Transverse colon (tissue), 4 donors: Measurements from ENCODE around the gene ITGB5. TPM values are rescaled to one million over a fixed set of nuclear protein-coding genes. Genes with fewer than 3 reads are reported as not detected.

Experiments
- DNase-seq: peaks from one replicate; pipeline ENCODE4 v3.0.0-alpha.2; 2019
- H3K27ac ChIP-seq, 4 donors: fragments of 200-600 bp; sonication (generic); 2 replicates each; pipeline ENCODE4 v1.5.1; 2016 to 2018; ENCODE audit warnings: inconsistent platforms in 4 of 4
- H3K27me3 ChIP-seq: fragments of 200-600 bp; sonication (generic); 2 replicates; pipeline ENCODE4 v1.5.1; 2017; ENCODE audit warnings: inconsistent platforms
- H3K36me3 ChIP-seq, 4 donors: fragments of 200-600 bp; sonication (generic); 2 replicates each; pipeline ENCODE4 v1.5.1; 2017 to 2019; ENCODE audit warnings: inconsistent platforms in 4 of 4
- H3K4me1 ChIP-seq, 4 donors: fragments of 200-600 bp; sonication (generic); 2 replicates each; pipeline ENCODE4 v1.5.1; 2017 to 2020; ENCODE audit warnings: inconsistent platforms in 4 of 4
- H3K4me3 ChIP-seq, 4 donors: fragments of 200-600 bp; sonication (generic); 1 replicate in 1 of 4; 2 replicates in 3 of 4; pipeline versions ENCODE4 v1.5.1 to v1.6.1; 2017 to 2019; ENCODE audit warnings: inconsistent platforms in 4 of 4
- H3K9me3 ChIP-seq, 2 donors: fragments of 200-600 bp; sonication (generic); 2 replicates each; pipeline ENCODE4 v1.5.1; 2017 to 2019; ENCODE audit warnings: inconsistent platforms in 2 of 2
- CTCF ChIP-seq, 5 experiments: fragments of 200-600 bp in 3 of 5; fragments of 450-650 bp in 2 of 5; sonication (generic) in 3 of 5; IDR thresholded peaks; 1 replicate in 2 of 5; 2 replicates in 3 of 5; pipeline ENCODE4 v1.5.1; 2016 to 2017; ENCODE audit warnings: antibody characterized with exemption in 5 of 5, inconsistent platforms in 3 of 5, mild to moderate bottlenecking in 2 of 5, moderate library complexity in 1 of 5
- EP300 ChIP-seq: sonication (generic); formaldehyde crosslinking; IDR thresholded peaks from one replicate; pipeline ENCODE4 v1.6.1; 2017; ENCODE audit warnings: antibody characterized with exemption, low read depth
- POLR2A ChIP-seq: fragments of 450-650 bp; IDR thresholded peaks from one replicate; pipeline ENCODE4 v1.6.1; 2016; ENCODE audit warnings: antibody characterized with exemption, mild to moderate bottlenecking, moderate library complexity
- POLR2AphosphoS5 ChIP-seq, 3 donors: sonication (generic); formaldehyde crosslinking; IDR thresholded peaks; one replicate each; pipeline ENCODE4 v1.6.1; 2016; ENCODE audit warnings: antibody characterized with exemption in 3 of 3
- WGBS, 2 donors: methylation state at CpG; one replicate each; pipeline ENCODE4 v1.1.5; 2018; ENCODE audit warnings: low coverage in 1 of 2; 5-methylcytosine and 5-hydroxymethylcytosine counted together
- in situ Hi-C, 4 donors: fragments of 200-750 bp; cut with MboI; loops; one replicate each; pipeline versions ENCODE4 v1.15.0 to v1.15.1; 2017; ENCODE audit warnings: low sequenced_read_pairs in 3 of 4, low pct_ligation_motif_present in 1 of 4, low pct_unique_long_range_greater_than_20kb in 1 of 4
- intact Hi-C: fragments of 100-400 bp; cut with DNase I; formaldehyde crosslinking; loops from one replicate; pipeline ENCODE4 v1.15.1; 2023; ENCODE audit warnings: low total_unique reads
- total RNA-seq, 4 donors: library from RNA; depleted of rRNA; stranded (reverse); fragments of >200 nt; gene quantifications; one replicate each; pipeline ENCODE4 v1.1.0, GENCODE V29; 2016

The ITGB5 gene
- total RNA-seq, 4 donors from 2014 or later, result 62.8 to 572 (median 105) TPM

GRCh38 chr3:124761250-124761796 is 125.8 kb downstream of the ITGB5 start:
- 8 to 9% methylated on average over 9 to 15 of the region's 15 CpGs for WGBS, 2 donors
- Histone ChIP-seq H3K36me3 (peaks cover 0 to 14% (median 0%) of the 10 kb centered on the region in 4 donors), H3K9me3 (no peaks in the 10 kb centered on the region), H3K4me3 (no peak overlapping the region), H3K27me3 (no peaks in the 10 kb centered on the region), H3K27ac (peak overlapping the region in 3 of 4 donors; percentile 26 to 50 (median 42)), H3K4me1 (peaks cover 0 to 11% (median 8%) of the 10 kb centered on the region in 4 donors)
- intact Hi-C loops (no loop called here), in situ Hi-C loops (loop anchor here (5.0 to 25.0 kb wide), 2 partner anchors 141 to 676 kb away; no protein-coding TSS in a partner anchor)
- TF ChIP-seq POLR2AphosphoS5 (IDR thresholded peaks at IDR 0.05) (peak in 2 of 3 donors; percentile 52 to 65), EP300 (no peak), POLR2A (no peak), CTCF (IDR thresholded peaks at IDR 0.05) (peak; percentile 91 to 98 (median 94))
- DNase-seq, result peak; percentile 89

GRCh38 chr3:124760601-124761000 is 126.6 kb downstream of the ITGB5 start:
- Histone ChIP-seq H3K4me1 (peaks cover 0 to 11% (median 8%) of the 10 kb centered on the region in 4 donors), H3K27ac (no peak overlapping the region)
- in situ Hi-C loops, result loop anchor here (5.0 to 25.0 kb wide), 2 partner anchors 142 to 677 kb away; no protein-coding TSS in a partner anchor

GRCh38 chr3:124759666-124760401 is 127.3 kb downstream of the ITGB5 start:
- H3K27ac ChIP-seq, result no peak overlapping the region

More at GRCh38 chr3:124760601-124761000, 126.6 kb downstream of the ITGB5 start:
- no peak overlapping the region for H3K4me3 ChIP-seq
- H3K9me3 ChIP-seq, result no peaks in the 10 kb centered on the region
- H3K36me3 ChIP-seq, result peaks cover 0 to 6% (median 0%) of the 10 kb centered on the region in 4 donors
- DNase-seq, result no peak
- WGBS, 2 donors, result 0 to 33% methylated on average over 1 to 2 of the region's 2 CpGs
- intact Hi-C loops, result no loop called here
- TF ChIP-seq CTCF (IDR thresholded peaks at IDR 0.05) (no peak), EP300 (no peak), POLR2A (no peak), POLR2AphosphoS5 (IDR thresholded peaks at IDR 0.05) (no peak)
- H3K27me3 ChIP-seq, result no peaks in the 10 kb centered on the region

More at GRCh38 chr3:124759666-124760401, 127.3 kb downstream of the ITGB5 start:
- intact Hi-C loops, result loop anchor here (2.0 kb wide), 1 partner anchor 143 kb away; no protein-coding TSS in a partner anchor
- TF ChIP-seq POLR2A, result no peak
- TF ChIP-seq POLR2AphosphoS5 (IDR thresholded peaks at IDR 0.05), result no peak
- no peak for TF ChIP-seq EP300
- TF ChIP-seq CTCF (IDR thresholded peaks at IDR 0.05), result no peak
- in situ Hi-C loops, result loop anchor here (5.0 to 25.0 kb wide), 2 partner anchors 142 to 677 kb away; no protein-coding TSS in a partner anchor
- Histone ChIP-seq H3K27me3 (no peaks in the 10 kb centered on the region), H3K4me3 (no peak overlapping the region), H3K4me1 (peaks cover 0 to 11% (median 8%) of the 10 kb centered on the region in 4 donors), H3K36me3 (peaks cover 0 to 5% (median 0%) of the 10 kb centered on the region in 4 donors), H3K9me3 (no peaks in the 10 kb centered on the region)
- no peak for DNase-seq
- WGBS, 2 donors, result 90% methylated on average over 9 of the region's 14 CpGs; no CpG with 5 or more reads in 1 of the 2 donors
